SK-N-SH treated with all-trans-retinoic acid at 6 μM for 48 hours (cell line): ENCODE measurements around the gene MYH9.
A peak's percentile ranks its signal among the peaks of the same experiment; 100 is the strongest.

Experiments
- ATAC-seq: fragments of 200-7000 bp; cut with Tn5 transposase; 3 replicates; pipeline ENCODE4 v1.9.1; 2020; ENCODE audit warnings: mild to moderate bottlenecking, moderate library complexity
- ARNTL ChIP-seq: fragments of 450-650 bp; formaldehyde crosslinking; IDR thresholded peaks from 2 replicates; pipeline ENCODE4 v1.5.0; 2020; ENCODE audit warnings: low read depth, mild to moderate bottlenecking, moderate library complexity, borderline replicate concordance
- CSDC2 ChIP-seq: fragments of 250-450 bp; sonication (Bioruptor Pico); IDR thresholded peaks from 2 replicates; pipeline ENCODE4 v1.5.0; 2020; ENCODE audit warnings: mild to moderate bottlenecking, moderate library complexity
- ISL1 ChIP-seq: fragments of 250-450 bp; sonication (Bioruptor Pico); IDR thresholded peaks from 2 replicates; pipeline ENCODE4 v2.1.2; 2022; ENCODE audit warnings: mild to moderate bottlenecking, moderate library complexity
- OSR1 ChIP-seq: fragments of 250-450 bp; sonication (Bioruptor Pico); IDR thresholded peaks from 2 replicates; pipeline ENCODE4 v1.8.0; 2022; ENCODE audit warnings: moderate library complexity, mild to moderate bottlenecking, inconsistent platforms
- PPARA ChIP-seq: fragments of 250-450 bp; sonication (Bioruptor Pico); IDR thresholded peaks from 2 replicates; pipeline ENCODE4 v1.5.0; 2020; ENCODE audit warnings: mild to moderate bottlenecking, borderline replicate concordance
- RARB ChIP-seq: fragments of 250-450 bp; sonication (Bioruptor Pico); IDR thresholded peaks from 2 replicates; pipeline ENCODE4 v1.8.0; 2021; ENCODE audit warnings: mild to moderate bottlenecking, moderate library complexity
- SNAI2 ChIP-seq: fragments of 250-450 bp; sonication (Bioruptor Pico); IDR thresholded peaks from 2 replicates; pipeline ENCODE4 v1.5.0; 2020; ENCODE audit warnings: mild to moderate bottlenecking, moderate library complexity
- TCF4 ChIP-seq: fragments of 250-450 bp; sonication (Bioruptor Pico); IDR thresholded peaks from 2 replicates; pipeline ENCODE4 v1.8.0; 2021; ENCODE audit warnings: mild to moderate bottlenecking, moderate library complexity, borderline replicate concordance
- TOX ChIP-seq: fragments of 250-450 bp; sonication (Bioruptor Pico); IDR thresholded peaks from 2 replicates; pipeline ENCODE4 v1.8.0; 2021; ENCODE audit warnings: mild to moderate bottlenecking, moderate library complexity, borderline replicate concordance
- ZC3H10 ChIP-seq: fragments of 250-450 bp; sonication (Bioruptor Pico); IDR thresholded peaks from 2 replicates; pipeline ENCODE4 v1.5.1; 2021; ENCODE audit warnings: mild to moderate bottlenecking, moderate library complexity
- ZFP3 ChIP-seq: fragments of 250-450 bp; sonication (Bioruptor Pico); IDR thresholded peaks from 2 replicates; pipeline ENCODE4 v1.5.0; 2020; ENCODE audit warnings: mild to moderate bottlenecking, moderate library complexity
- ZFP30 ChIP-seq: fragments of 450-650 bp; formaldehyde crosslinking; IDR thresholded peaks from 2 replicates; pipeline ENCODE4 v1.5.0; 2022; ENCODE audit warnings: mild to moderate bottlenecking, moderate library complexity
- ZNF565 ChIP-seq: fragments of 450-650 bp; formaldehyde crosslinking; conservative IDR thresholded peaks from 2 replicates; pipeline ENCODE4 v1.5.0; 2020; ENCODE audit warnings: low read depth, mild to moderate bottlenecking, moderate library complexity
- ZNF8 ChIP-seq: fragments of 450-650 bp; formaldehyde crosslinking; IDR thresholded peaks from 2 replicates; pipeline ENCODE4 v1.5.0; 2020; ENCODE audit warnings: mild to moderate bottlenecking, moderate library complexity
- TF ChIP-seq, protein P1 (sequence below): fragments of 250-450 bp; sonication (Bioruptor Pico); IDR thresholded peaks from 2 replicates; pipeline ENCODE4 v1.5.1; 2020; ENCODE audit warnings: low read depth, mild to moderate bottlenecking, moderate library complexity
- TF ChIP-seq, protein P2 (sequence below): fragments of 250-450 bp; sonication (Bioruptor Pico); IDR thresholded peaks from 2 replicates; pipeline ENCODE4 v1.5.0; 2020; ENCODE audit warnings: mild to moderate bottlenecking, moderate library complexity
- TF ChIP-seq, protein P3 (sequence below): fragments of 250-450 bp; sonication (Bioruptor Pico); IDR thresholded peaks from 2 replicates; pipeline ENCODE4 v1.8.0; 2020; ENCODE audit warnings: mild to moderate bottlenecking, moderate library complexity, borderline replicate concordance
- TF ChIP-seq, protein P4 (sequence below): fragments of 250-450 bp; sonication (Bioruptor Pico); IDR thresholded peaks from 2 replicates; pipeline ENCODE4 v1.8.0; 2021; ENCODE audit warnings: low read depth, mild to moderate bottlenecking, moderate library complexity, borderline replicate concordance

MYH9 gene

GRCh38 chr22:36339171-36340065, 48.3 kb downstream of the MYH9 start:
- TF ChIP-seq, protein P1, sequence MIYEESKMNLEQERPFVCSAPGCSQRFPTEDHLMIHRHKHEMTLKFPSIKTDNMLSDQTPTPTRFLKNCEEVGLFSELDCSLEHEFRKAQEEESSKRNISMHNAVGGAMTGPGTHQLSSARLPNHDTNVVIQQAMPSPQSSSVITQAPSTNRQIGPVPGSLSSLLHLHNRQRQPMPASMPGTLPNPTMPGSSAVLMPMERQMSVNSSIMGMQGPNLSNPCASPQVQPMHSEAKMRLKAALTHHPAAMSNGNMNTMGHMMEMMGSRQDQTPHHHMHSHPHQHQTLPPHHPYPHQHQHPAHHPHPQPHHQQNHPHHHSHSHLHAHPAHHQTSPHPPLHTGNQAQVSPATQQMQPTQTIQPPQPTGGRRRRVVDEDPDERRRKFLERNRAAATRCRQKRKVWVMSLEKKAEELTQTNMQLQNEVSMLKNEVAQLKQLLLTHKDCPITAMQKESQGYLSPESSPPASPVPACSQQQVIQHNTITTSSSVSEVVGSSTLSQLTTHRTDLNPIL = no peak
- TF ChIP-seq OSR1 (CRISPR knock-in tag) (no peak), ZFP30 (CRISPR knock-in tag) (no peak), CSDC2 (CRISPR knock-in tag) (no peak), ZNF8 (CRISPR knock-in tag) (no peak), ZC3H10 (CRISPR knock-in tag) (no peak), ZNF565 (CRISPR knock-in tag) (no peak), ISL1 (CRISPR knock-in tag) (no peak)
- peak; percentile 10 for ATAC-seq

- no peak for ATAC-seq
- TF ChIP-seq TOX (CRISPR knock-in tag) (no peak), ZC3H10 (CRISPR knock-in tag) (no peak), TCF4 (CRISPR knock-in tag) (no peak), ZFP3 (no peak), RARB (CRISPR knock-in tag) (no peak), ARNTL (CRISPR knock-in tag) (no peak), PPARA (no peak), ZFP30 (CRISPR knock-in tag) (no peak), ZNF565 (CRISPR knock-in tag) (no peak), SNAI2 (CRISPR knock-in tag) (no peak)
- TF ChIP-seq, protein P2, sequence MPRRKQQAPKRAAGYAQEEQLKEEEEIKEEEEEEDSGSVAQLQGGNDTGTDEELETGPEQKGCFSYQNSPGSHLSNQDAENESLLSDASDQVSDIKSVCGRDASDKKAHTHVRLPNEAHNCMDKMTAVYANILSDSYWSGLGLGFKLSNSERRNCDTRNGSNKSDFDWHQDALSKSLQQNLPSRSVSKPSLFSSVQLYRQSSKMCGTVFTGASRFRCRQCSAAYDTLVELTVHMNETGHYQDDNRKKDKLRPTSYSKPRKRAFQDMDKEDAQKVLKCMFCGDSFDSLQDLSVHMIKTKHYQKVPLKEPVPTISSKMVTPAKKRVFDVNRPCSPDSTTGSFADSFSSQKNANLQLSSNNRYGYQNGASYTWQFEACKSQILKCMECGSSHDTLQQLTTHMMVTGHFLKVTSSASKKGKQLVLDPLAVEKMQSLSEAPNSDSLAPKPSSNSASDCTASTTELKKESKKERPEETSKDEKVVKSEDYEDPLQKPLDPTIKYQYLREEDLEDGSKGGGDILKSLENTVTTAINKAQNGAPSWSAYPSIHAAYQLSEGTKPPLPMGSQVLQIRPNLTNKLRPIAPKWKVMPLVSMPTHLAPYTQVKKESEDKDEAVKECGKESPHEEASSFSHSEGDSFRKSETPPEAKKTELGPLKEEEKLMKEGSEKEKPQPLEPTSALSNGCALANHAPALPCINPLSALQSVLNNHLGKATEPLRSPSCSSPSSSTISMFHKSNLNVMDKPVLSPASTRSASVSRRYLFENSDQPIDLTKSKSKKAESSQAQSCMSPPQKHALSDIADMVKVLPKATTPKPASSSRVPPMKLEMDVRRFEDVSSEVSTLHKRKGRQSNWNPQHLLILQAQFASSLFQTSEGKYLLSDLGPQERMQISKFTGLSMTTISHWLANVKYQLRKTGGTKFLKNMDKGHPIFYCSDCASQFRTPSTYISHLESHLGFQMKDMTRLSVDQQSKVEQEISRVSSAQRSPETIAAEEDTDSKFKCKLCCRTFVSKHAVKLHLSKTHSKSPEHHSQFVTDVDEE (CRISPR knock-in tag) = no peak
- TF ChIP-seq, protein P3, sequence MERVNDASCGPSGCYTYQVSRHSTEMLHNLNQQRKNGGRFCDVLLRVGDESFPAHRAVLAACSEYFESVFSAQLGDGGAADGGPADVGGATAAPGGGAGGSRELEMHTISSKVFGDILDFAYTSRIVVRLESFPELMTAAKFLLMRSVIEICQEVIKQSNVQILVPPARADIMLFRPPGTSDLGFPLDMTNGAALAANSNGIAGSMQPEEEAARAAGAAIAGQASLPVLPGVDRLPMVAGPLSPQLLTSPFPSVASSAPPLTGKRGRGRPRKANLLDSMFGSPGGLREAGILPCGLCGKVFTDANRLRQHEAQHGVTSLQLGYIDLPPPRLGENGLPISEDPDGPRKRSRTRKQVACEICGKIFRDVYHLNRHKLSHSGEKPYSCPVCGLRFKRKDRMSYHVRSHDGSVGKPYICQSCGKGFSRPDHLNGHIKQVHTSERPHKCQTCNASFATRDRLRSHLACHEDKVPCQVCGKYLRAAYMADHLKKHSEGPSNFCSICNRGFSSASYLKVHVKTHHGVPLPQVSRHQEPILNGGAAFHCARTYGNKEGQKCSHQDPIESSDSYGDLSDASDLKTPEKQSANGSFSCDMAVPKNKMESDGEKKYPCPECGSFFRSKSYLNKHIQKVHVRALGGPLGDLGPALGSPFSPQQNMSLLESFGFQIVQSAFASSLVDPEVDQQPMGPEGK = no peak
- TF ChIP-seq, protein P4, sequence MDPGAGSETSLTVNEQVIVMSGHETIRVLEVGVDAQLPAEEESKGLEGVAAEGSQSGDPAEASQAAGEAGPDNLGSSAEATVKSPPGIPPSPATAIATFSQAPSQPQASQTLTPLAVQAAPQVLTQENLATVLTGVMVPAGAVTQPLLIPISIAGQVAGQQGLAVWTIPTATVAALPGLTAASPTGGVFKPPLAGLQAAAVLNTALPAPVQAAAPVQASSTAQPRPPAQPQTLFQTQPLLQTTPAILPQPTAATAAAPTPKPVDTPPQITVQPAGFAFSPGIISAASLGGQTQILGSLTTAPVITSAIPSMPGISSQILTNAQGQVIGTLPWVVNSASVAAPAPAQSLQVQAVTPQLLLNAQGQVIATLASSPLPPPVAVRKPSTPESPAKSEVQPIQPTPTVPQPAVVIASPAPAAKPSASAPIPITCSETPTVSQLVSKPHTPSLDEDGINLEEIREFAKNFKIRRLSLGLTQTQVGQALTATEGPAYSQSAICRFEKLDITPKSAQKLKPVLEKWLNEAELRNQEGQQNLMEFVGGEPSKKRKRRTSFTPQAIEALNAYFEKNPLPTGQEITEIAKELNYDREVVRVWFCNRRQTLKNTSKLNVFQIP (CRISPR knock-in tag) = no peak
- TF ChIP-seq, protein P1 = no peak
Measured at GRCh38 chr22:36337365-36338130, 50.2 kb downstream of the MYH9 start.
